GM12801 (cell line): ENCODE data around the gene STX12.

Experiments used
- CTCF ChIP-seq: IDR thresholded peaks from one replicate; pipeline ENCODE4 v1.5.1; 2011; ENCODE audit warnings: control low read depth; ENCODE audit not compliant: insufficient read length; ENCODE audit errors: extremely low read depth

STX12 gene

GRCh38 chr1:27824411-27824810 lies 51.4 kb downstream of the STX12 start:
- TF ChIP-seq CTCF: no peak

- TF ChIP-seq CTCF: no peak
Measured at GRCh38 chr1:27830621-27831440, 57.8 kb downstream of the STX12 start, which contains the start of gene PPP1R8. Gene PPP1R8, plus strand, starts transcription at chr1:27830782. Its CDS starts 54 bp downstream, at chr1:27830836.

GRCh38 chr1:27831568-27832410 lies 58.8 kb downstream of the STX12 start:
- no peak for TF ChIP-seq CTCF

- TF ChIP-seq CTCF: no peak
Measured at GRCh38 chr1:27832762-27833161, 59.7 kb downstream of the STX12 start.

DNA sequence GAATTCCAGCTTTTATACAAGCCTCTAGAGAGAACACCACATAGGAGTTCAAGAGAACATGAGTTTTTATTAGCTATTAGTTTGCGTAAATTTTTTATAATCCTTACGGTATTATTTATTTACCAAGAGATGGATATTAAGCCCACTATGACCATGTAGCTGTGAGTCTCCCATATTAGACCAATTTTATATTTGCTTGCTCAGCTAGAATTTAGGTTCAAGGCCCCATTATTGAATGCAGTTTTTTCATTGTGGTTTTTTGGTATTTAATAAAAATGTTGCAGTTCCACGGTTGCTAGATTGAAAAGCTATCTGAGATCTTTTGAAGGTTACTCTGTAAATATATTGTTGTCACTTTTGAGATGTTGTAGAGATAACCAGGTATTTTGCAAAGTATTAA lies 60.5 kb downstream of the STX12 start:
- TF ChIP-seq CTCF: no peak

- TF ChIP-seq CTCF: no peak
Measured at GRCh38 chr1:27835046-27835445, 62.0 kb downstream of the STX12 start.

GRCh38 chr1:27835501-27835900 lies 62.5 kb downstream of the STX12 start:
- no peak for TF ChIP-seq CTCF
